Parathyroid adenoma (tissue), 2 donors: ENCODE results near the gene RIPOR2.

Experiments used
- H2AFZ ChIP-seq: fragments of 300-600 bp; sonication (generic); one replicate; pipeline ENCODE4 v1.7.0; 2017; ENCODE audit warnings: antibody characterized with exemption, mild to moderate bottlenecking
- H3K27ac ChIP-seq: fragments of 300-600 bp; sonication (generic); one replicate; pipeline ENCODE4 v1.7.0; 2017
- H3K27me3 ChIP-seq: fragments of 300-600 bp; sonication (generic); one replicate; pipeline ENCODE4 v1.7.0; 2017; ENCODE audit warnings: low read length; ENCODE audit not compliant: control insufficient read depth, insufficient read depth
- H3K36me3 ChIP-seq: fragments of 300-600 bp; sonication (generic); one replicate; pipeline ENCODE4 v1.7.0; 2017; ENCODE audit warnings: low read length; ENCODE audit not compliant: control insufficient read depth, insufficient read depth
- H3K4me1 ChIP-seq: fragments of 300-600 bp; sonication (generic); one replicate; pipeline ENCODE4 v1.7.0; 2017; ENCODE audit warnings: control low read depth
- H3K4me2 ChIP-seq: fragments of 300-600 bp; sonication (generic); one replicate; pipeline ENCODE4 v1.7.0; 2017; ENCODE audit warnings: low read length
- H3K4me3 ChIP-seq: fragments of 300-600 bp; sonication (generic); one replicate; pipeline ENCODE4 v1.7.0; 2017; ENCODE audit warnings: low read depth, low read length
- H3K79me2 ChIP-seq: fragments of 300-600 bp; sonication (generic); one replicate; pipeline ENCODE4 v1.7.0; 2017; ENCODE audit warnings: control low read depth
- H3K9ac ChIP-seq: fragments of 300-600 bp; sonication (generic); one replicate; pipeline ENCODE4 v1.7.0; 2017; ENCODE audit warnings: mild to moderate bottlenecking
- H3K9me3 ChIP-seq: fragments of 300-600 bp; sonication (generic); one replicate; pipeline ENCODE4 v1.7.0; 2017; ENCODE audit warnings: low read length; ENCODE audit not compliant: control insufficient read depth
- TF ChIP-seq, protein P1 (sequence below): fragments of 300-600 bp; sonication (generic); IDR thresholded peaks from one replicate; pipeline ENCODE4 v1.7.0; 2017; ENCODE audit warnings: antibody characterized with exemption, mild to moderate bottlenecking
- donor health status: primary hyperparathyroidism.

Gene RIPOR2

DNA sequence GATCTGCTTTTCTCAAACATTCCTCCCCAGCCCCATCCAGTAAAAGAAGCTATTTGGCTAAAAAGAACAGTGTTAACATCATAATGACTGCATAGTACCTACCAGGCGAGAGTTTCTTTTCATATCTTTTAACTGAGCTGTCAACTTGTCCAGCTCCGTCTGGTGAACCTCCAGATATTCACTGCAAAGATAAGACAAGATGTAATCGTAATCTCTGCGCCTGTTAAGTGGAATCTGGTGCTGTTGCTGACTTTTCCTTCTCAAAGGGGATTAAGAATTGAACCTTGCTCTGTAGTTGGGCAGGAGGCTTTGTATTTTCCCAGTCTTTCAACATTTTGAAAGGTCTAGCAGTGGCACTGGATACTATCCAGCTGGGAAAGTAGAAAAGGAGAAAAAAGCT, 63.0 kb downstream of the RIPOR2 start:
- Histone ChIP-seq H3K27ac (no peak overlapping the region), H3K79me2 (no peaks in the 10 kb centered on the region), H3K4me3 (no peak overlapping the region), H3K9ac (no peak overlapping the region), H3K4me1 (no peaks in the 10 kb centered on the region), H3K9me3 (no peaks in the 10 kb centered on the region), H2AFZ (no peak overlapping the region), H3K4me2 (no peak overlapping the region), H3K27me3 (no peaks in the 10 kb centered on the region), H3K36me3 (no peaks in the 10 kb centered on the region)
- TF ChIP-seq, protein P1, sequence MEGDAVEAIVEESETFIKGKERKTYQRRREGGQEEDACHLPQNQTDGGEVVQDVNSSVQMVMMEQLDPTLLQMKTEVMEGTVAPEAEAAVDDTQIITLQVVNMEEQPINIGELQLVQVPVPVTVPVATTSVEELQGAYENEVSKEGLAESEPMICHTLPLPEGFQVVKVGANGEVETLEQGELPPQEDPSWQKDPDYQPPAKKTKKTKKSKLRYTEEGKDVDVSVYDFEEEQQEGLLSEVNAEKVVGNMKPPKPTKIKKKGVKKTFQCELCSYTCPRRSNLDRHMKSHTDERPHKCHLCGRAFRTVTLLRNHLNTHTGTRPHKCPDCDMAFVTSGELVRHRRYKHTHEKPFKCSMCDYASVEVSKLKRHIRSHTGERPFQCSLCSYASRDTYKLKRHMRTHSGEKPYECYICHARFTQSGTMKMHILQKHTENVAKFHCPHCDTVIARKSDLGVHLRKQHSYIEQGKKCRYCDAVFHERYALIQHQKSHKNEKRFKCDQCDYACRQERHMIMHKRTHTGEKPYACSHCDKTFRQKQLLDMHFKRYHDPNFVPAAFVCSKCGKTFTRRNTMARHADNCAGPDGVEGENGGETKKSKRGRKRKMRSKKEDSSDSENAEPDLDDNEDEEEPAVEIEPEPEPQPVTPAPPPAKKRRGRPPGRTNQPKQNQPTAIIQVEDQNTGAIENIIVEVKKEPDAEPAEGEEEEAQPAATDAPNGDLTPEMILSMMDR: no peak

DNA sequence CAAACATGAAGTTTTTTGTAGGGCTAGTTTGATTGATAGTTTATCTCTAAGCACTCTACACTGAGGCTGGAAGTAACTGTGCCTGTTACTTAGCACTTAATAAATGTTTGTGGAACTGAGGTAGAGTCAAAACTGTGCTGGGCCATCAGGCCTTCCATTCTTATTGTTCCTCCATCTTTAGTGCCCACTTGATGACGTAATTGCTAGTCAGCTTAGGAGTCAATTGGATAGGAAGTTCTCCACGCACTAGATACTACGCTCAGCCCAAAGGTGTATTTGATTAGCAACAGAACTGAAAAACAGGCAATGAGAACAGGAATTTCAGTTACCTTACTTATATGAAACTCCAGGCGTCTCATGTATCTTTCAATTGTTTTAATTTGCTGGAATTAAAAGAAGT, 67.0 kb downstream of the RIPOR2 start:
- H3K27ac ChIP-seq: no peak overlapping the region
- H3K9ac ChIP-seq: no peak overlapping the region
- no peaks in the 10 kb centered on the region for H3K9me3 ChIP-seq
- H3K36me3 ChIP-seq: no peaks in the 10 kb centered on the region
- H3K4me3 ChIP-seq: no peak overlapping the region
- H3K4me2 ChIP-seq: no peak overlapping the region
- no peak overlapping the region for H2AFZ ChIP-seq
- H3K27me3 ChIP-seq: no peaks in the 10 kb centered on the region
- no peaks in the 10 kb centered on the region for H3K4me1 ChIP-seq
- H3K79me2 ChIP-seq: no peaks in the 10 kb centered on the region
- TF ChIP-seq, protein P1: no peak

DNA sequence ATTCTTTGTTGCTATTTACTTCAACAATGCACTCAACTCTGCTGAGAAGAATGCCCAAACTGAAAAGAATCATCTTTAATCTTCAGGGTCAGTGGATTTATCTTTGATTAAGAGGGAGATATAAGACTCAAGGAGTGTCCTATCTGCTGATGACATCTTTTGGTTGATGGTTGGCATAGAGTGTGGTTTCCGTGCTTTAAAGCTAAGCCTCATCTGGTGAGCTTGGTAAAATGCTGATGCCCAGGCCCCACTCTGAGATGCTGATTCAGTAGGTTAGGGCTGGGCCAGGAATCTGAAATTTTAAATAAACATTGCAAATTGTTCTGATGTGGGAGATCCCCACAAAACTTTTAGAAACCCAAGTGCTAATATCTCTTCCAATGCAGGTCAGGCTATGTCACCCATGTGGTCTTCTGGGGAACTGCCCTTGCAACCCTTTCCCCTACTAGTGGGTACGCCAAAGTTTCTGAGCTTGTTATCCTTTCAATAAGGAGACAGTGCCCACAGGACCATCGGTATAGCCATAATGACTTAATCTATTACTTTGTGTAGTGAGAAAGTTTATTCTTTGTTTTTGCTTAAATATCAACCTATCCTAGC, 68.6 kb downstream of the RIPOR2 start:
- H3K36me3 ChIP-seq: no peaks in the 10 kb centered on the region
- TF ChIP-seq, protein P1: no peak
- H3K9ac ChIP-seq: no peak overlapping the region

DNA sequence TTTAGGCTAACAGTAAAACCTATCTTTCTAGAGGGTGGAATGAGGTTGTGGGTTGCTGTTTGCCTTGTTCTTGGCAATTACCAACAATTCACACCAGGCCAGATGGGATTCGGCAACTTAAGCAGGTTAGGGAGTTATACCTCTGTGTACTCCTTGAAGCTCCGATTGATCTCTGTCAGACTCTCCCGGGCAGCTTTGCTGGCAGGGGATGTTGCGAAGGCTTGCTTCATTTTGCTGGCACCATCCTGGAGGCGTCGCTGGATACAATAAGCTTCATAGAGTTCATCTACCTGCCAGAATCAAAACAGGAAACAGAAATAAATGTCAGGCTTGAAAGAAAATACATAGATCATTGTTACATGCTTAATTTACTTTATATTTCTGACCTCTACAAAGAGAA, 70.6 kb downstream of the RIPOR2 start:
- TF ChIP-seq, protein P1: no peak
- no peak overlapping the region for H3K9ac ChIP-seq

More for the DNA sequence above, 68.6 kb downstream of the RIPOR2 start:
- no peaks in the 10 kb centered on the region for H3K79me2 ChIP-seq
- no peak overlapping the region for H3K4me3 ChIP-seq
- no peaks in the 10 kb centered on the region for H3K9me3 ChIP-seq
- no peak overlapping the region for H2AFZ ChIP-seq
- H3K27ac ChIP-seq: no peak overlapping the region
- no peaks in the 10 kb centered on the region for H3K27me3 ChIP-seq
- no peak overlapping the region for H3K4me2 ChIP-seq
- H3K4me1 ChIP-seq: no peaks in the 10 kb centered on the region

DNA sequence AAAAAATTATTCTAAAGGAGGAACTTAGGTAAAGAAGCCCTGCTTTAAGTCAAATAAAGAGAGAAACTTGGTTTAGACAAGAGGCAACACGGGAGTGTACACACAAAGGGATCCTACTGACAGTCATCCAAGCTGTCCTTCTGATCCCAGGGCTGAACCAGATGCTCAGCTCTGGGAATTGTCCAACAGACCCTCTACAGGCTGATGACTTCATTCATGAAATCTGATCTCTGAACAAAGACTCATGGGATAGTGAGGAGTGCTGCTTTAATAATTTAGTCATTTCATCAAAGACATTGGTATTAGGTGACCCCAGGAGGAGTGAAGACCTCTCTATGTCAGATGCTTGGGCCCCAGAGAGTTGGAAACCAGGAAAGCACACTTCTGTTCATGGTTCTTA, 71.4 kb downstream of the RIPOR2 start:
- TF ChIP-seq, protein P1: no peak
- no peaks in the 10 kb centered on the region for H3K36me3 ChIP-seq
- H3K9me3 ChIP-seq: no peaks in the 10 kb centered on the region
- H3K4me1 ChIP-seq: no peaks in the 10 kb centered on the region
- H3K9ac ChIP-seq: no peak overlapping the region
- no peaks in the 10 kb centered on the region for H3K27me3 ChIP-seq
- no peak overlapping the region for H3K27ac ChIP-seq
- H3K79me2 ChIP-seq: no peaks in the 10 kb centered on the region
- H3K4me2 ChIP-seq: no peak overlapping the region
- H3K4me3 ChIP-seq: no peak overlapping the region
- H2AFZ ChIP-seq: no peak overlapping the region

More for the DNA sequence above, 70.6 kb downstream of the RIPOR2 start:
- no peaks in the 10 kb centered on the region for H3K79me2 ChIP-seq
- no peak overlapping the region for H3K4me3 ChIP-seq
- H3K4me1 ChIP-seq: no peaks in the 10 kb centered on the region
- no peak overlapping the region for H2AFZ ChIP-seq
- H3K27ac ChIP-seq: no peak overlapping the region
- H3K9me3 ChIP-seq: no peaks in the 10 kb centered on the region
- no peaks in the 10 kb centered on the region for H3K36me3 ChIP-seq
- H3K27me3 ChIP-seq: no peaks in the 10 kb centered on the region
- no peak overlapping the region for H3K4me2 ChIP-seq
